ENCODE data around the gene HBG2.
"Not testable (repeated sequence)": the region's sequence is repeated elsewhere in the genome, so short reads cannot be mapped to it uniquely, and the experiment has no call there.

HBG2 gene

DNA sequence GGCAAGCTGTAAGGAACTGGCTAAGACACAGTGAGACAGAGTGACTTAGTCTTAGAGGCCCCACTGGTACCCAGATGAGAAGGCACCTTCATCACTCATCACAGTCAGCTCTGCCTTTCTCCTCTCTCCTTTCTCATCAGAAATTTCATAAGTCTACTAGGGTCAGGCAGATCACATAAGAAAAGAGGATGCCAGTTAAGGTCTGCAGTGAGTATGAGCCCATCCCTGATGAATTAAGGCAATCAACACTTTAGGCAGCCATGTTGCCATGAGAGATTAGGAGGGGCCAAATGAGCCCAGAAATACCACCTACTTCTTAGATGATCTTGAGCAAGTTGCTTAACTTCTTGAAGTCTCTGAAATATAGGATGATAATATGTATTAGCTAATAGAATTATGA, 27.0 kb upstream of the HBG2 start:
- no peak for DNase-seq (ENCODE audit: low read depth)

DNA sequence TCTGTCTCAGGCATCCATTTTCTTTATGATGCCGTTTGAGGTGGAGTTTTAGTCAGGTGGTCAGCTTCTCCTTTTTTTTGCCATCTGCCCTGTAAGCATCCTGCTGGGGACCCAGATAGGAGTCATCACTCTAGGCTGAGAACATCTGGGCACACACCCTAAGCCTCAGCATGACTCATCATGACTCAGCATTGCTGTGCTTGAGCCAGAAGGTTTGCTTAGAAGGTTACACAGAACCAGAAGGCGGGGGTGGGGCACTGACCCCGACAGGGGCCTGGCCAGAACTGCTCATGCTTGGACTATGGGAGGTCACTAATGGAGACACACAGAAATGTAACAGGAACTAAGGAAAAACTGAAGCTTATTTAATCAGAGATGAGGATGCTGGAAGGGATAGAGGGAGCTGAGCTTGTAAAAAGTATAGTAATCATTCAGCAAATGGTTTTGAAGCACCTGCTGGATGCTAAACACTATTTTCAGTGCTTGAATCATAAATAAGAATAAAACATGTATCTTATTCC, 26.1 kb upstream of the HBG2 start:
- DNase-seq (ENCODE audit: low read depth) = no peak

DNA sequence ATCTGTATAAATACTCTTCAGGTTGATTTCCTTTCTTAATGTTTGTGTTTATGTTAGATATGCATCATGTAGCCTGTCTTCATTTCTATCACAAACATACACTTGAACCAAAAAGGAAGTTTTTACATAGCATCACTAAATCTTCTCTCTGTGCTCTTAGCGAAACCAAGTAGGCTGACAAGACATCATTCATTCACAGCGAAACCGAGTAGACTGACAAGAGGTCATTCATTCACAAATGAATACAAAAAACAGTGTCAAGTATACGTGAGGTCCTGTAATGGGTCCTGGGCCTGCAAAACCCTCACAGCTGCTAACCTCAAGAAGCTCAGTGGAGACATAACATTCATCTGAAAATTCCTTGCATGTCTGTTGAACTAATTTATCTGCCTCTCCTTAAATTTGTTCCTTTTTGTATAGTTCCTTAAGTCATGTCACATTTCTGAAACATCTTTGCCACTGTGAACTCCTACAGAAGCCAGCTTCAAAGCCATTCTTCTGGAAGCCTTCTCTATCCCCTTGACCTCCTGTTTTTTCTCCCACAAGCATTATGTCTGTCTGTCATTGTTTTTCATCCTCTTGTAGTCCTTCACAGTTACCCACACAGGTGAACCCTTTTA, 25.0 kb upstream of the HBG2 start:
- no peak for DNase-seq (ENCODE audit: low read depth)

DNA sequence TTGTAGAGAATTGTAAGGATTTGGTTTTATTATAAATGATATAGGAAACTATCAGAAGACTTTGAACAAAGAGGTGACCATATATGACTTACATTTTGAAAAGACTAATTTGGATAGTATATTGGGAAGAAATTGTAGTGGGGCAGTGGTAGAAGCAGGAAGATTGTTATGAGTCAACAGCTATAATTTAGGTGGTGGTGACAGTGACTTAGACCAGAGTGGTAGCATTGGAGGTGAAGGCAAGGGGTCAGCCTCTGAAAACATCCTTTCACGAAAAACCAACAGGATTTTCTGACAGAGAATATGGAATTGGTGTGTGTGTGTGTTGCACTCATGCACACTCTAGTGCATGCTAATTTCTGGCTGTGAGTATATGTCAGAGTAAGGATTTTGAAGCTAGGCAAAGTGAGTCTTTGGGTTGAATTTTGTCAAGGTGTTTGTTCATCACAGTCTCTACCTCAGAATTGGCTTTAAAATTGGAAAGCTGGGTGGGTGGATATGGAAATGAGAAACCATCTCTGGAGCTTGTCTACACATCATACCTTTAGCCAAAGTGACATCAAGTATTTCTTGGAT, 23.3 kb upstream of the HBG2 start:
- DNase-seq (ENCODE audit: low read depth) = no peak

DNA sequence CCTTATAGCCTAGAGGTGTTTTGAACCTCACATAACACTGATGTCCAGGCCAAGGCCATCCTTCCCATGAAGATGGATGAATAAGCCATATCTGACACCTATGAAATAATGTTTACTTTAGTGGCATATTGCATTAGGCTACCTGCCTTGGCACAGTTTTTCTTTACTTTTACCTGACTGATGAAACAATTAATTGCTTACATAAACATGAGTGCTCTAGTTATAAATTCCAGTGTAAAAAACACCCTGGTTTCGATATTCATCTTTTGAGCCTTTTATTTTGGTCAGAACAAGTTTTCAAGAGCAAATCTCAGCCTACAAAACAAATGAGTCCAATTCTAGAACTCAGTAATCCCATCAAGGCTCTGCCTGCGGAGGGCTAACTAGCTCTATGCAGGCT, 22.1 kb upstream of the HBG2 start:
- DNase-seq (ENCODE audit: low read depth) = no peak

DNA sequence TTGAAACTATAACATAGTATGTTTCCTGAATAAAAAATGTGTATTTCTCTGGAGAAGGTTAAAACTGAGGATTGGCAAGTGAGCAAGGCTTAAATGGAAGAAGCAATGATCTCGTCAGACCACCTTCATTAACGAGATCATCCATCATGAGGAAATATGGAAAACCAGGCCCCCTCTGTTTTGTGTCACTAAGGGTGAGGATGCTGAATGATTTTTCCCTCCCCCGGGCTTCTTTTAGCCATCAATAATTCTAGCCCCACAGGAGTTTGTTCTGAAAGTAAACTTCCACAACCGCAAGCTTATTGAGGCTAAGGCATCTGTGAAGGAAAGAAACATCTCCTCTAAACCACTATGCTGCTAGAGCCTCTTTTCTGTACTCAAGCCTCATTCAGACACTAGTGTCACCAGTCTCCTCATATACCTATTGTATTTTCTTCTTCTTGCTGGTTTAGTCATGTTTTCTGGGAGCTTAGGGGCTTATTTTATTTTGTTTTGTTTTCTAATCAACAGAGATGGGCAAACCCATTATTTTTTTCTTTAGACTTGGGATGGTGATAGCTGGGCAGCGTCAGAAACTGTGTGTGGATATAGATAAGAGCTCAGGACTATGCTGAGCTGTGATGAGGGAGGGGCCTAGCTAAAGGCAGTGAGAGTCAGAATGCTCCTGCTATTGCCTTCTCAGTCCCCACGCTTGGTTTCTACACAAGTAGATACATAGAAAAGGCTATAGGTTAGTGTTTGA, 21.0 kb upstream of the HBG2 start:
- DNase-seq (ENCODE audit: low read depth) = no peak

DNA sequence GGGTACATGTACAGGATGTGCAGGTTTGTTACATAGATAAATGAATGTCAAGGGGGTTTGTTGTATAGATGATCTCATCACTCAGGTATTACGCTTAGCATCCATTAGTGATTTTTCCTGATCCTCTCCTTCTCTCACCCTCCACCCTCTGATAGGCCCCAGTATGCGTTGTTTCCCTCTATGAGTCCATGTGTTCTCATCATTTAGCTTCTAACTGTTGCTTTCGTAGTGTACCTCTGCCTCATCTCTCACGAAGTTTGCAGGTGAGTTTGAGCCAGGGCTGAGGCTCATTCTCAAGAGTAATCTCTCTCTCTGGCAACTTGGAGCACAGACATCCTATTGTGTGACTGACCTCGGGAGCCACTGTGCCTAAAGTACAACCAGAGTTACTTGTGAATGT, 19.8 kb upstream of the HBG2 start:
- no peak for DNase-seq (ENCODE audit: low read depth)

DNA sequence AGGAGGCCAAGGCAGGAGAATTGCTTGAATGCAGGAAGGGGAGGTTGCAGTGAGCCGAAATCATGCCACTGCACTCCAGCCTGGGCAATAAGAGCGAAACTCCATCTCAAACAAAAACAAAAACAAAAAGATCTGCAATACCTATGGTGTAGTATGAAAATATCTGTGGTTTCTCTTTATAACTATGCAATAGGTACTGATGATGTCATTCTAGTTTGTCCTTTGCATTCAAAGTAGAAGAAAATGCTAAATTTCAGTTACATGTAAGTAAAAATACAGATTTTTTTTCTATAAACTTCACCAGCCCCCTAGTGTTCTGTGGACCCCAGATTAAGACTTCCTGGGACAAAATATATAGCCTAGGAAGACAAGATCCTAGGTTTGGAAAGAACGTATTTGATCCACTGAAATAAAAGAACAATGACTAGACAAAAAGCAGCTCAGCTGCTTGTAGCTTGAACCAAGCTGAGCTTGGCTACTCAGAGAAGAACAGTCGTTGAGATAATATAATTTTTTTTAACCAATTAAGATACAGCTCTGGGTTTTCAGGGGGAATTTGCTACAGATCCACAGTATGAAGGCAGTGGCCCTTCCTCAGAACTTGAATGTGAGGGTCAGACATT, 17.9 kb upstream of the HBG2 start:
- no peak for DNase-seq (ENCODE audit: low read depth)

DNA sequence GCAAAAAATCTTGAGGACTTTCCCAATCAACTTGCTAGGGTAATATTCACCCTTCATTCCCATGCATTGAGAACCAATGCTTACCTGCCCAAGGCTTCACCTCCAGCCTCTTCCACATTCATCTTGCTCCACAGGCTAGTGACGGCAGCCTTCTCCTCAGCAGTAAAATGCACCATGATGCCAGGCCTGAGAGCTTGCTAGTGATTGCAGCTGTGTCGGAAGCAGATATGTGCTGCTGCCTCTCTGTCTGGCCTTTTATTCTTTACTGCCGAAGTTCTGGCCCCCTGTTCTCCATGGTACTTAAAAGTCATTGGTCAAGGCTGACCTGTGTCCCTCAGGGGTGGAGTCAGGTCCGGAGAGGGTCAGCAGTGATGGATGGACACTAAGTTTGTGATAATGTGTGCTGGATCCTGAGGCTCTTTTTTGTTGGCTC, 15.2 kb upstream of the HBG2 start, which contains the start of gene HBE1:
TSS of gene HBE1 (minus strand) at position 231 of the 433 bp plus-strand sequence. CDS start at position 176, 55 bp downstream.
- DNase-seq (ENCODE audit: low read depth) = no peak

DNA sequence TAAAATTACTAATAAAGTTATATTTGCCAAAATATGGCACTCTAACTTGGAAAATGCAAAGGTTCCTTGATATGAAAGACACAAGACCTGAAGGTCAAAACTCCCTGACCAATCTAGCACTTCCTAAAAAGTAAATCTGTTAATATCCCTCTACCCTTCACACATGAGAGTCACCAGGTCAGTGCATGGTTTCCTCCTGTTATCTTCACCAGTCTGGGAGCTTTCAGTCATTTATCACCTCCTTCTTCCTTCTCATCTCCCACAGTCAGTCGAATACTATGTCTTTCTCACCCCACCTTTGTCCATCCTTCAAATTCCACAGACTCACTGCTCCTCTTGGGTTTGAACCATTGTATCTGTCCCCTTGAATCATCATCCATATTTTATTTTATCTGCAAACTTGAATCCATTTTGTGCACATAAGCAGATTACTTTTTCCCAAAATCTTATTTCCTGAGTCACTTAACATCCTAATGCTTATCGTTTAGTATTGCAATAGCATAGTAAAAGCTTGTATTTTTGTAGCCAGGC, 12.5 kb upstream of the HBG2 start:
- DNase-seq (ENCODE audit: low read depth) = no peak

DNA sequence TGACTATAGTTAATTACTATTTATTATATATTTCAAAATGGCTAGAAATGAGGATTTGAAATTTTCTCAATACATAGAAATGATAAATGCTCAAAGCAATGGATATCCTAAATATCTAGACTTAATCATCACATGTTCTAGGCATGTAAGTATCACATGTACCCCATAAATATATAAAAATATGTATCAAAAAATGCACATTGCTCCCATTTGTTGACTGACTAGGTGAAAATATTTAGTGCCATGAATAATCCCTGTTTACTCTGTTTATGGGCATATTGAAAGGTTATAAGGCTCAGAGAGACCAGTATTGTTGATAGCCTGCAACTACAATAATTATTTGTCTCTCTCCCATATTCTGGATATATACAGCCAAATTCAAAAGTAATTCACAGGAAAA, 12.0 kb upstream of the HBG2 start:
- DNase-seq (ENCODE audit: low read depth) = no peak

DNA sequence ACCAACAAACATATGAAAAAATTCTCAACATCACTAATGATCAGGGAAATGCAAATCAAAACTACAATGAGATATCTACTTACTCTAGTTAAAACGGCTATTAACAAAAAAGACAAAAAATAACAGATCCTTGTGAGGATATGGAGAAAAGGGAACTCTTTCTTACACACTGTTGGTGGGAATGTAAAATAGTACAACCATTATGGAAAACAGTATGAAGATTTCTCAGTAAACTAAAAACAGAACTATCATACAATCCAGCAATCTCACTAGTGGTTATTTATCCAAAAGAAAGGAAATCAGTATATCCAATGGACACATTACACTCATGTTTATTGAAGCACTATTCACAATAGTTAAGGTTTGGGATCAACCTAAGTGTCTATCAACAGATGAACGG, 11.3 kb upstream of the HBG2 start:
- no peak for DNase-seq (ENCODE audit: low read depth)

DNA sequence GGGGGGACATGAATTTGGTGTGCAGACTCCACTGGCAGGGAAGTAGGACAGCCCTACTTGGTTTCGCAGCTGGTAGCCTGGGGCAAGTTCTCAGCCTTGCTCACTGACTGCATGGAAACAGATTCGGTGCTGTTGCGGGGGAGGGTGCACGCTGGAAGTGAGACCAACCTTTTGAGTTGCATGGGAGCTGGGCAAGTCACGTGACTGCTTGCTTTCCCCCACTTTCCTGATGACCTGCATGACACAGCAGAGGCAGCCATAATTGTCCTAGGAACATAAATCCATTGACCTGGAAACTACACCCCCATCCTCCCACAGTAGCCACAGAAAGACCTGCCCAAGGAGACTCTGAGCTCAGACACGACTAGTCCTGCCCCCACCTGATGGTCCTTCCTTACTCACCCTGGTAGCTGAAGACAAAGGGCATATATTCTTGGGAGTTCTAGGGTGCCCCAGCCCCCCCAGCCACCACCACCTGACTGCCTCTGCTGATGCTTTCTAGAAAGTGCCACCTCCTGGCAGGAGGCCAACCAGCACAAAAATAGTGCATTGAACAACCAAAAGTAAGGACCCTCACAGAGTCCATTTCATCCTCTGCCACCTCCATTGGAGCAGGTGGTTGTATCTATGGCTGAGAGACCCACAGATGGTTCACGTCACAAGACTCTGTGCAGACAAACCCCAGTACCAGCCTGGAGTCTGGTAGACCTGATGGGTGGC, 4.1 kb upstream of the HBG2 start:
- no peak for DNase-seq (ENCODE audit: low read depth)

DNA sequence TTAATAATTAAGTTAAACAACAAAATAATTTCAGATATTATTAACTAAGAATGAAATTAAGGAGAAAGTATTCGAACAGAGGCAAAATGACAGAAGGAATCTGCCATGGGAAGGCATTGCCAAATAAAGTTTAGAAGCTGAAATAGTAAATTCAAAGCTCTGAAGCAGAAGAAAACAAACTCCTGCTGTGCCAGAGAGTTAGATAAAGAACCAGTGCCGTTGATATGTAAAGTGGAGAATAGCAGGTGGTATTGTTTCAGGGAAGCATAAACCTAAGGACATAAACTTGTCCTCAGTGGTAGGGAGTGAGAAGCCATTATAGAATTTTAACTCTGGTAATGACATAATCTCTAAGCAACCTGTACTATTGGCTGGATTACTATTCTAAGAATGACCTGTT, 2.7 kb upstream of the HBG2 start:
- no peak for DNase-seq (ENCODE audit: low read depth)

DNA sequence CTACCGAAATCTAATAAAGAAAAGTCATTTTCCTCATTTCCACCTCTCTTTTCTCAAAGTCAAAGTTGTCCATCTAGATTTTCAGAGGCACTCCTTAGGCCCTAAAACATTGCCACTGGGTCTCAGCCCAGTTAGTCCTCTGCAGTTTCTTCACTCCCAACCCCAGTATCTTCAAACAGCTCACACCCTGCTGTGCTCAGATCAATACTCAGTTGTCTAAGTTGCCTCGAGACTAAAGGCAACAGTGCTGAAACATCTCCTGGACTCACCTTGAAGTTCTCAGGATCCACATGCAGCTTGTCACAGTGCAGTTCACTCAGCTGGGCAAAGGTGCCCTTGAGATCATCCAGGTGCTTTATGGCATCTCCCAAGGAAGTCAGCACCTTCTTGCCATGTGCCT, 558 bp downstream of the HBG2 start:
- not testable (repeated sequence) for DNase-seq (ENCODE audit: low read depth)

DNA sequence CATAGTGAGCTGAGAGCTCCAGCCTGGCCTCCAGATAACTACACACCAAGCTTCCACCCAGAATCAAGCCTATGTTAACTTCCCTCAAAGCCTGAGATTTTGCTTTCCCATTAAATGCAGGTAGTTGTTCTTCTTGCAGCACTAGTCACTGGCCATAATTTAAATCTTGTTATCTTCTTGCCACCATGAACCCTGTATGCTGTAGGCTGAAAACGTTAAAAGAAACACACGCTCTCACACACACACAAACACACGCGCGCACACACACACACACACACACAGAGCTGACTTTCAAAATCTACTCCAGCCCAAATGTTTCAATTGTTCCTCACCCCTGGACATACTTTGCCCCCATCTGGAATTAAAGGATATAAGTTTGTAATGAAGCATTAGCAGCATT, 1.1 kb downstream of the HBG2 start:
- DNase-seq (ENCODE audit: low read depth) = not testable (repeated sequence)

DNA sequence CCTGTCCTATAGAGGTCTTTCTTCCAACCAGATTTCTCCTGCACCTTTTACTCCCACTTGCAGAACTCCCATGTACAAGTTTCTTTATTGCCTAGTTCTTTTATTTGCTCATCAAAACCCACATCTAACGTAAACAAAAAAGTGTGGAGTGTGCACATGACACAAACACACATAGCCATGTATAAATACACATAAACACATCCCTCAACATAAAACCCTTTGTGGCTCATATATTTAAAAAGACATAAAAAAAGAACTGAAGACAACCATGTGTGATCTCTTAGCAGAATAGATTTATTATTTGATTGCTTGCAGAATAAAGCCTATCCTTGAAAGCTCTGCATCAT, 1.7 kb downstream of the HBG2 start:
- DNase-seq (ENCODE audit: low read depth) = no peak

DNA sequence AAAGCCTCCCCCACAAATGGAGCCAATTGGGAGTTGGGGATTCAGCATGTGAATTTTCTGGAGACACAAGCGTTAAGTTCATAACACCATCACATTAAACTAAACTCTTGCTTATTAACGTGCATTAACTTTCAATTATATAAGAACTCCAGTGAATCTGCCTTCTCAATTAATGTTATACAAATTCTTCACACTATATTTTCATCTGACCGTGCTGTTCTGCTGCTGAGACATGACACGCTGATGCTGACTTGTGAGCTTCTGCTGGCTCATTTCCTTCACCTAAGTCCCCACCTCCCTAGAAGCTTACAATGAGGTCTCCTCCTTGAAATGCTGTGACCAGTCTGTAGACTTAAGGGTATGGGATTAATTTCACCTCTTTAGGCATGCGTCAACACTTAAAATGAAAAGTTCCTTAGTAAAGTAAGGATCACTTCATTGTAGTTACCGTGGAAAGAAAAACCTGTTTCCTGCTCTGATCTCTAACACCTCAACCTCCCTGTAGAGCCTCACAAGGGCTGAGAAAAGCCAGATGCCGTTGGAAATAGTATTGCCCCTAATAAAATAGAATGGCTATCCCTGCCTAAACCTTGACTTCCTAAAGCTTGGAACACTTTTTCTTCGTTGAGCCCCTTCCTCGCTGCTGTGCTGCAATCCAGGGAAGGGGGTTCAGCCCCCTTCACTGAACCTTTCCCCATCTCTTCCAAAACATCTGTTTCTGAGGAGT, 2.2 kb downstream of the HBG2 start:
- no peak for DNase-seq (ENCODE audit: low read depth)

DNA sequence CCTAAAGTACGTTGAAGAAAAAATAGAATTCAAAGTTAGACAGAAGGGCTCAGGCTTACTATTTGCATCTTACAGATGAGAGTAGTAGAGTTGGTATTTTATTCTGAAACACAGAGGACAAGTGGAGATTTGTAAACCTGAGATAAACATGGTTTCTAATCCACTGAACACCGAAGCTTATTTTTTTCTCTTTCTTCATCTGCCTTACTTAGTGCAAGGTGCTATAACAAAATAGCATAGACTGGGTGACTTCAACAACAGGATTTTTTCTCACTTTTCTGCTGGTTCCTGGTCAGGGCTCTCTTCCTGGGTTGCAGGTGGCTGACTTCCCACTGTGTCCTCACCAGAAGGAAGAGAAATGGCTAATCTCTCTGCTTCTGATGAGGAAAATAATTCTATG, 2.8 kb downstream of the HBG2 start:
- DNase-seq (ENCODE audit: low read depth) = no peak

DNA sequence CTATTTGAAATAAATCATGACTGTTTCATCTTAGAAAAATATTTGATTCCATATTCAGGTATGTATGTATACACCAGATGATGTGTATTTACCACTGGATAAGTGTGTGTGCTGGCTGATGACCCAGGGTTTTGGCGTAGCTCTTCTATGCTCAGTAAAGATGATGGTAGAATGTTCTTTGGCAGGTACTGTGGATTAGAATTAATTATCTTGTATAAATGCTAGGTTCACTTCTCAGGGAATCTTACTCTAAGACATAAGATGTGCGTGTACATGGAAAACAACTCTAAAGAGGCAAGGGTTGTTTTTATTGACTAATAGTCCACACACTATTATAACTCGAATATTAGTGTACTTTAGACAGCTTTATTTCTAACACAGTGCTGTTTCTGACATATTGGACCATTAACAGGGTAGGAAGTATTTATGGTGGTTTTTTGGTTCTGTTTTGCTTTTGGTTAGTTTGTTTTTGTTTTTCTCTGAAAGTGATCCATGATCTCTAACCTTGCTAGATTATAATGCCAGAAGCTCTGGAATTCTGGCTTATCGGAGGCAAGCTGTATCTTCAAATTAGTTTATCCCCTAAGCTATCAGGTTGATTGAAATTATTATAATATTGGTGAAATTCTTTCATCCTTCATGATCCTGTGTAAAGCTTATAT, 3.9 kb downstream of the HBG2 start:
- no peak for DNase-seq (ENCODE audit: low read depth)

Data from T follicular helper cell (primary cell).